ENCODE data around the gene ZCCHC24.

The ZCCHC24 gene

GRCh38 chr10:79372871-79373270 is 72.6 kb downstream of the ZCCHC24 start:
- no peak for DNase-seq (ENCODE audit: low read depth in 4 of 4, low spot score in 1 of 4)

GRCh38 chr10:79367426-79368189 is 77.8 kb downstream of the ZCCHC24 start:
- no peak for DNase-seq (ENCODE audit: low read depth in 4 of 4, low spot score in 1 of 4)

- no peak for DNase-seq (ENCODE audit: low read depth in 4 of 4, low spot score in 1 of 4)
Observed at GRCh38 chr10:79361726-79362397, 83.6 kb downstream of the ZCCHC24 start.

- no peak for DNase-seq (ENCODE audit: low read depth in 4 of 4, low spot score in 1 of 4)
Observed at GRCh38 chr10:79360499-79361342, 84.7 kb downstream of the ZCCHC24 start.

- DNase-seq (ENCODE audit: low read depth in 4 of 4, low spot score in 1 of 4) = no peak
Observed at GRCh38 chr10:79359816-79360498, 85.5 kb downstream of the ZCCHC24 start.

- DNase-seq (ENCODE audit: low read depth in 4 of 4, low spot score in 1 of 4) = no peak
Observed at GRCh38 chr10:79358811-79359210, 86.6 kb downstream of the ZCCHC24 start.

GRCh38 chr10:79357180-79357579 is 88.2 kb downstream of the ZCCHC24 start:
- no peak for DNase-seq (ENCODE audit: low read depth in 4 of 4, low spot score in 1 of 4)

GRCh38 chr10:79356104-79356503 is 89.3 kb downstream of the ZCCHC24 start:
- no peak for DNase-seq (ENCODE audit: low read depth in 4 of 4, low spot score in 1 of 4)

GRCh38 chr10:79355420-79356017 is 89.9 kb downstream of the ZCCHC24 start:
- no peak for DNase-seq (ENCODE audit: low read depth in 4 of 4, low spot score in 1 of 4)

- DNase-seq (ENCODE audit: low read depth in 4 of 4, low spot score in 1 of 4) = no peak
Observed at GRCh38 chr10:79354615-79355014, 90.8 kb downstream of the ZCCHC24 start.

- DNase-seq (ENCODE audit: low read depth in 4 of 4, low spot score in 1 of 4) = no peak
Observed at GRCh38 chr10:79354141-79354540, 91.3 kb downstream of the ZCCHC24 start.

GRCh38 chr10:79353726-79354125 is 91.7 kb downstream of the ZCCHC24 start:
- DNase-seq (ENCODE audit: low read depth in 4 of 4, low spot score in 1 of 4) = no peak

GRCh38 chr10:79353000-79353406 is 92.4 kb downstream of the ZCCHC24 start:
- no peak for DNase-seq (ENCODE audit: low read depth in 4 of 4, low spot score in 1 of 4)

- DNase-seq (ENCODE audit: low read depth in 4 of 4, low spot score in 1 of 4) = no peak
Observed at GRCh38 chr10:79352035-79352877, 93.2 kb downstream of the ZCCHC24 start.

- DNase-seq (ENCODE audit: low read depth in 4 of 4, low spot score in 1 of 4) = no peak
Observed at GRCh38 chr10:79351332-79351731, 94.1 kb downstream of the ZCCHC24 start.

- no peak for DNase-seq (ENCODE audit: low read depth in 4 of 4, low spot score in 1 of 4)
Observed at GRCh38 chr10:79350407-79351154, 94.8 kb downstream of the ZCCHC24 start.

- no peak for DNase-seq (ENCODE audit: low read depth in 4 of 4, low spot score in 1 of 4)
Observed at GRCh38 chr10:79349766-79350406, 95.5 kb downstream of the ZCCHC24 start.

GRCh38 chr10:79349072-79349491 is 96.3 kb downstream of the ZCCHC24 start:
- no peak for DNase-seq (ENCODE audit: low read depth in 4 of 4, low spot score in 1 of 4)

GRCh38 chr10:79348640-79348988 is 96.8 kb downstream of the ZCCHC24 start:
- DNase-seq (ENCODE audit: low read depth in 4 of 4, low spot score in 1 of 4) = no peak
